Dendritic cell treated with granulocyte-macrophage colony-stimulating factor and Interleukin-4, amounts not matched to agents 40 ng/mL and 50 ng/mL, for 4 days (primary cell): ENCODE data around the gene FGFR2.

Experiments used
- H3K27ac Mint-ChIP-seq: one replicate; pipeline ENCODE4 v1.8.0; 2022; ENCODE audit warnings: mild to moderate bottlenecking, mixed read lengths
- H3K27me3 Mint-ChIP-seq: one replicate; pipeline ENCODE4 v1.8.0; 2022; ENCODE audit warnings: mild to moderate bottlenecking, mixed read lengths
- H3K36me3 Mint-ChIP-seq: one replicate; pipeline ENCODE4 v1.8.0; 2022; ENCODE audit warnings: low read depth, mixed read lengths
- H3K4me1 Mint-ChIP-seq: one replicate; pipeline ENCODE4 v1.8.0; 2022; ENCODE audit warnings: low read depth, mixed read lengths
- H3K4me3 Mint-ChIP-seq: one replicate; pipeline ENCODE4 v1.8.0; 2022; ENCODE audit warnings: mild to moderate bottlenecking, moderate library complexity, mixed read lengths
- H3K9me3 Mint-ChIP-seq: one replicate; pipeline ENCODE4 v1.8.0; 2022; ENCODE audit warnings: mixed read lengths
- intact Hi-C: fragments of 100-400 bp; cut with micrococcal nuclease; formaldehyde crosslinking; loops from one replicate; pipeline ENCODE4 v1.15.0; 2022

The FGFR2 gene

GRCh38 chr10:121435099-121435875, 163.0 kb downstream of the FGFR2 start:
- intact Hi-C loops, result no loop called here
- no peaks in the 10 kb centered on the region for H3K36me3 Mint-ChIP-seq
- no peak overlapping the region for H3K27ac Mint-ChIP-seq
- no peak overlapping the region for H3K4me3 Mint-ChIP-seq
- peaks cover 18% of the 10 kb centered on the region for H3K9me3 Mint-ChIP-seq
- no peaks in the 10 kb centered on the region for H3K4me1 Mint-ChIP-seq
- no peaks in the 10 kb centered on the region for H3K27me3 Mint-ChIP-seq

GRCh38 chr10:121433965-121434364, 164.3 kb downstream of the FGFR2 start:
- no peaks in the 10 kb centered on the region for H3K27me3 Mint-ChIP-seq
- intact Hi-C loops, result no loop called here
- H3K9me3 Mint-ChIP-seq, result peaks cover 18% of the 10 kb centered on the region
- H3K27ac Mint-ChIP-seq, result no peak overlapping the region
- H3K36me3 Mint-ChIP-seq, result no peaks in the 10 kb centered on the region
- H3K4me3 Mint-ChIP-seq, result no peak overlapping the region
- H3K4me1 Mint-ChIP-seq, result no peaks in the 10 kb centered on the region

DNA sequence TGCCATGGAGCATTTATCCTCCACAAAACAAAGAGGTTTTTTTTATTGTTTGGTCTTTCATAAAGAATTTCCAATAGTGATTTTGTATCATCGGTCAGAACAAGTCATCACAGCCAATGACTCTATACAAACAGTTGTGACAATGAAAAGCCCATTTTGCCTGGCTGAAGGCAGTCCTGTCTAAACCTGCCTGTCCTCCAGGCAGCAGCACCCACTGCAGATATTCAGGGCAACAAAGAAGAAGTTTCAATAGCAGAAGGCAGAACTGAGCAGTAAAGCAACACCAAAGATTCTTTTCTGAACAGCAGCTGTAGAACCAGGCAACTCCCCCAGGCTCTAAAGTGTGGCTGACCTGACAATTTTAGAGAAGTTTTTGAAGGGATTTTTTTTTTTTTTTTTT, 169.4 kb downstream of the FGFR2 start:
- intact Hi-C loops, result no loop called here
- Mint-ChIP-seq H3K9me3 (peaks cover 19% of the 10 kb centered on the region), H3K4me3 (no peak overlapping the region), H3K36me3 (no peaks in the 10 kb centered on the region), H3K27me3 (no peaks in the 10 kb centered on the region), H3K27ac (no peak overlapping the region), H3K4me1 (no peaks in the 10 kb centered on the region)
